NCI-H748 treated with DMSO at 0.1 percent for 48 hours (cell line): Measurements from ENCODE around the gene SCFD2.
"Not testable (repeated sequence)": the region's sequence is repeated elsewhere in the genome, so short reads cannot be mapped to it uniquely, and the experiment has no call there.

Experiments
- DNase-seq: peaks from one replicate; lab custom pipeline; 2025; lab: John Stamatoyannopoulos, UW

Gene SCFD2

DNA sequence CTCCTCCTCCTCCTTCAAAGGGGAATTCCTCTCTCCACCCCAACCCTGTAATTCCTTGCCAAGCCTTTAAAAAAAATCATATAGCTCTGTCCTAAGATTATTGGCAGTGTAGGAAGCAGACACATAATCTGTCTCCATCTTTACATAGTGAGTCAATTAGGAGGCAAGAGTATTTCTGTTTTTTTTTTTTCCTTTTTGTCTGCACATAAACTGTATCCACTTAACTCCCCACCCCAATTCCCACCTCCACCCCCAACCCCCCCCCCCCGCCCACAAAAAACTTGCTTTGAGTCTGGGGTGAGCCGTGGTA, 321.3 kb downstream of the SCFD2 start:
- no peak for DNase-seq

DNA sequence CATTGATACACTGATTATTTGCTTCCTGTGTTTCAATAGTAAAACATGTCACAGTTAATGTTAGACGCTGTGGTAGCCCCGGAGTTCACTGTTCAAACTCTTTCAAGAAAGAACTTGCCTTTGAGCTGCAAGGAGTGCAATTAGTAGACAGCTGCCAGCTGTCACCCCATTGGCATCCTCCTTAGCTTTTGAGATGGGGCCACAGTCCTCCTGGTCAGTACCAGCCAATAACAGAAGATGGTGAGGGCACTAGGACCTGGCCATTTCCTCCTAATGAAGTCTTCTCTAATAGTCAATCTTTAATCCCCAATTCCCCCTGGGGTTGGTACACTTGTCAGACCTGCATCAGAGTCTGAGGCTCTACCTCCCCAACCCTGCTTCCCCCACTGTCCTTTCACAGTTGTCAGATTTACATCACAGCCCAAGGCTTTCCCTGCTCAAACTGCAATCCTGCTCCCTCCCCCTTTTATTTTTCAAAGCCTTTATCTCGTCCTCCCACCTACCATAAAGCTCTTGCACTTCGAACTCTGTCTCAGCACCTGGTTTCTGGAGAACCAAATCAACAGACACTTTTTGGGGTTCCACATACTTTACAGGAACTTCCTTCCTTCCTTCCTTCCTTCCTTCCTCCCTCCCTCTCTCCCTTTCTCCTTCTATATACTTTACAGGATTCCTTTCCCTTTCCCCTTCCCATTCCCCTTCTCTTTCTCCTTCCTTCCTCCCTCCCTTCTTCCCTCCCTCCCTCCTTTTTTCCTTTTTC, 321.8 kb downstream of the SCFD2 start:
- DNase-seq, result no peak

DNA sequence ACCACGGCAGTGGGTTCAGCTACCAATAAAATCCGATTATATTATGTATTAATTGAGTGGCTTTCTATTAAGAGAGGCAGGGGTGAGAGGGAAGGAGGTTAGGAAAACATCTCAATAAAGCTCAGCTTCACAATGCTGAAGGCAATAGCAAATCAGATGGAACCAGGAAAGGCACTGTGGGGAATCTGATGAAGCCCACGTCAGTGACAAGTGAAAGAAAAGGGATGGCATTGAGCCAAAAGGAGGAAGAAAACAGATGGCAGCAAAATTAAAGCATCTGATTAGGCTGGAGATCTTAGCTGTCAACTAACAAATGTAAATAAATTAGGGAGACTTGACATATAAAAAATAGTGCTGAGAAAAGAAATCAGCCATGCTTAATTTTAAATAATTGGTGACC, 322.8 kb downstream of the SCFD2 start:
- DNase-seq, result peak; percentile 4

DNA sequence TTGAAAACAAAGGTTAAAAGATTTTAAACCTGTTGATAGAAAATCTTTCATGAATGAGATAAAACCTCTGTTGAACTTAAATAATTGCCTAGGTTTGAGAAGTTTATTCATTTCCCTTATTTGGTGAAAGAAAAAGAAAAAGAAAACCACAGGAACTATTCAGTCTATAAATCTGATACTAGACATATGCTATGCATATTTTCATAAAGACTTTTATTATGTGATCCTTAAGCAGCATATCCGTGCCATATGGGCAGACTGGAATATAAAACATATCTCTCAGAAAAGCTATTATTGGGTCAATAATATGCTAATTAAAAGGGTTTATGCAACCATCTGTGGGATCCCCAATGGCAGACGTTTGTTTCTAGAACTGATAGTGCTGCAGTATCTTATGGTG, 325.0 kb downstream of the SCFD2 start:
- no peak for DNase-seq

DNA sequence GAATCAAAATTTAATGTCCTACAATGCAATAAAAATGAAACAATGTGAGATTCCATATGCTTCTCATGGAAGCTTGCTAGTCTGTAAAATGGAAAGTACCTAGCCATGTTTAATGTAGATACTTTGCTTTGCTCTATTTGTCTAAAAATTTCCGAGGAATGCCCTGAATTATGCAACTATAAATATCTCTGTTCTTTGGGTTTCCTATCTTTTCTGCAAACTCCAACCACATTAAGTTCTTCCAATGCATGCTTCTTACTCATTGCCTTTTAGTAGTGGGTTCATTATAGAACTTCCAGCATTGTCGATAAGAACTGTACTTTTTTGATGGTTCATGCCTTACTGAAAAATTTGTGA, 325.4 kb downstream of the SCFD2 start:
- no peak for DNase-seq

DNA sequence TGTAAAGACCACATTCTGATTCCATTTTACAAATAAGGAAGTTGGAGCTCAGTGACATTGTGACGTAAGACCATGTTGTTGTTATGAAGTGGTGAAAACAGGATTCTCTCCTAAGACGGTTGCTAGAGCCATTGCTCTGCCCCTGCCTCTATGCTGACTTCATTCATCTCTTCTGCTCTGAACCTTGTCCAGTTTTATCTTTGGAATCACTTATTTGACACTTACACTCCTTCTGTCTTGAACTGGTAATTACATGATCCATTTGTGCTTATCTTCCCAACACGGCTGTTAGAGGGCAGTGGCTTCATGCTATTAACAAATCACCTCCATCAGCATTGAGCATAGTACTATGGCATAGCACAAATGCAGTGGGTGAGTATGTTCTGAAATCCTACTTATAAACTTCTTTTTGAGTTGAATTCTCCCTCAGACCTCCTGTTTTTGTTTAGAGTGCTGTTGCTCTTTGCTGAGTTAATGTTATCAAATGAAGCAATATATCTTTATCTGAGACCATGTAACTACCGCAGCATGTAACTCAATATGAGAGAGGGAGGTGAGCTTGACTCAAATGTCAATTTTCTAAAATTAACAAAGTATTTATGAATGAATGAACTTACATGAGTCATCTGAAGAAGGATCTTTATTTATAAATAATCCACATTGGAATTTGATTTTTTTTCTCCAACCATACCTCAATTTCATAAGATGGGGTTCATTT, 326.0 kb downstream of the SCFD2 start:
- no peak for DNase-seq

DNA sequence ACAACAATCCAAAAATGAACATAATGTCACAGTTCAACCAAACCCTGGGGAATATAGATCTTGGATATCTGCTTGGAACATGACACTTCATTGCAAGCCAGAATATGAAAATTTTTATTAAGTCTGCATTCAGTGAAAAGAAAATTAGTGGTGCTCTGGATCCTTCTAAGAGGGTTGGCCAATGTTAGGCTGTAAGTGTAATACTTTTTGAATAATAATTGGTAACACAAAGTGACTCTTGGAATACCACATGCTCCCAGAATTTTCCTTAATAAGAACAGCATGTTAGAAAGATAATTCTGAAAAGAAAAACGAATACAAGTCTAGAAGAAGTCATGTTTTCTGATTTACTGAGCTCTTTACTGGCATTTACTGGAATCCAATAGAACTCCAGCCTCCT, 328.0 kb downstream of the SCFD2 start:
- no peak for DNase-seq

DNA sequence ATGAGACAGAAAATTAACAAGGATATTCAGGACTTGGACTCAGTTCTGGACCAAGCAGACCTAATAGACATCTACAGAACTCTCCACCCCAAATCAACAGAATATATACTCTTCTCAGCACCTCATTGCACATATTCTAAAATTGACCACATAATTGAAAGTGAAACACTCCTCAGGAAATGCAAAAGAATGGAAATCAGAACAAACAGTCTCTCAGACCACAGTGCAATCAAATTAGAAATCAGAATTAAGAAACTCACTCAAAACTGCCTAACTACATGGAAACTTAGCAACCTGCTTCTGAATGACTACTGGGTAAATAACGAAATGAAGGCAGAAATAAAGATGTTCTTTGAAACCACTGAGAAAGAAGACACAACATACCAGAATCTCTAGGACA, 333.0 kb downstream of the SCFD2 start:
- DNase-seq, result not testable (repeated sequence)

DNA sequence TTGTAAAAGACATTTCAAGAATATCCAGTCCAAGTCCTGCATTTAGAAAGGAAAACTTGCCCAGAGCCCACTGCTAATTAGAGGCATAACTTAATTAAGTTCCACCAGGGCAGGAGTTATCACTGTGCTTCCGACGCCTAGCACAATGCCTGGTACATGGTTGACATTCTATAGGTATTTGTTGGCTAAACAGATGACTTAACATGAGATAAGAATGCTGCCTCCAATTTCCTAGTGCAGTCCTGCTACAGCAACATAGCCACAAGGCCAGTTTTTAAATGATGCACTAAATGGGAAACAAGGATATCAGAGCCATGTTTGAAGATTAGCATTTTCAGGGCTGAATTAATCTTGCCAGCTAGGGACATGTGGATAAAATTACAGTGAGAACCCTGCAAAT, 339.6 kb downstream of the SCFD2 start:
- no peak for DNase-seq

DNA sequence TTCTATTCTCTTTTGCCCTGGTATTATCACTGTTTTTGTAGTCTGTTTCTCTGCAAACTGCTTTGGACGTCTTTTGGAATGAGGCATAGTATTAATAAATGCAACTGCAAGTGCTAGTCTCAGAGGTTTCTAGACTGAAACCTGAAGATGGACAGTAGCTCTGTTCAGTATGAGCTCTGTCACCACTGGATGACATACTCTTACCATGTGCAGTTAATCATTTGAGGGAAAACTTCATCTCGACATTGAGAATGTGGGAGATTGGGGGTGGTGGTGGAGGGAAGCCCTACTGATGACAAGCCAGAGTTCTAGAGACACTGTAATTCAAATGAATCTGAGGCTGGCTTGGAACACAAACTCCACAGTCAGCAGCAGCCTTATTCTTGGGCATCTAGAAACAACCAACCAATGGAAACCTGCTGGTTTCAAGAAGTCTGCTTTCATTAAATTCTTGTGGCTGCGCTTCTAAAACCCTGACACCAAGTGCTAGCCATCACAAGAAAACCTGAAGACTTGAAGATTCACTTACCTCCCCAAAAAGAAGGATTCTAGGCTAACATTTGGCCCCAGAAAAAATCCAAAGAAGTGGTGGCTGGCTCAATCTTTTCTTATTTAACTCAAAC, 342.1 kb downstream of the SCFD2 start:
- no peak for DNase-seq

DNA sequence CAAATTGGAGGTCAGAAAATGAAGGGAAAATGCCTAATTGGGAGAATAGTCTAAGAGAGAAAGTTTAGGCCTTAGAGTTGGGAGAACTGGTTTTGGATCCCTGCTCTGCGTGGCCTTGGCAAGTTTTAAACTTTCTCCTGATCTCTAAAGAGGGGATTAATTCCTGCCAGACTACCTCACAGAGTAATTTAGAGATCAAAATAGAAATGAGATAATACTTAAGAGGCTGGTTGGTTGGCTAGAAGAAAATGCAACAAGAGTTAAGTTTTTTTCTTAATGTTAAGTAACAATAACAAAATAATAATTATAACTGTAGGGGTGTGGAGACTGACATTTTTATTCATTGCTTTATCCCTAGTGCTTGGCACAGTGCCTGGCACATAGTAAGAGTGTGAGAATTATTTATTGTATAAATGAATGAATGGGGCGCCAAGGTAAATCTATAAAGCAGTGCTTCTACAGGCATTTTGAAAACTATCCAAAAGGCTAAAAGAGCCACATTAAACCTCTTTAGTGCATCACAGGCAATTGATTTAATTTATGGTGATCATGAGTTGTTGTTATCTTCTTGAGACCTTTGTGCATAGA, 343.3 kb downstream of the SCFD2 start:
- no peak for DNase-seq

DNA sequence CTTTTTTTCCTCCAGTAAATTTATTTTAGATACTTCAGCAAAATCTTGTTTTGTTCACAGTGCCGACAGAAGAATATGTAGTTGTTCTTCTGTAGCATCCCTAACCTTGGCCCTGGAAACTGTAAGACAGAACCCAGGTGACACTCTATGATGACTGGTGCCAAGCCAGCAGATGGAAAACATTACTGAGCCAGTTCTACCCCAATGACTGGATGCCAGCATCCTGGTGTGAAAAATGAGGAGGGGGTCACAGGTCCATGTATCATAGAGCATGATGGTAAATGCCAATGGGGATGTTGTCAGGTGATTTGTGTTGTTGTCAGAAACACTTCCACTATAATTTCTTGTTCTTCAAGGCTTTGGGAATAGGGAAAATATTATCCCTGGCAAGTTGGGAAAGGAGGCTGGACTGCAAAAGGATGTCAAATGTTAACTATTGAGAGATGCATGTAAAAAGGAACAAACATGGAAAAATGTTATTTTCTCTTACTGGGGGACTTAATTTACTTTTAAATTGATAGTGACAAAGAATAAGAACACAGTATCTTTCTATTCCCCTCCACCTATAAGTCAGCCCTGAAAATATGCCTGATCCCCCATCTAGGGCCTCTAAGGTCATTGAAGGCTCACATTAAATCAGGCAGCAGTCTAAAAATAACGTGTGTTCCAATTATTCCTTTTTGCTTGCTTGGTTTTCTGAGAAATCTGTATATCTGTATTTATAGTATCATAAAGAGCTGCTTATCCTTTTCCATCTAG, 343.9 kb downstream of the SCFD2 start:
- no peak for DNase-seq

DNA sequence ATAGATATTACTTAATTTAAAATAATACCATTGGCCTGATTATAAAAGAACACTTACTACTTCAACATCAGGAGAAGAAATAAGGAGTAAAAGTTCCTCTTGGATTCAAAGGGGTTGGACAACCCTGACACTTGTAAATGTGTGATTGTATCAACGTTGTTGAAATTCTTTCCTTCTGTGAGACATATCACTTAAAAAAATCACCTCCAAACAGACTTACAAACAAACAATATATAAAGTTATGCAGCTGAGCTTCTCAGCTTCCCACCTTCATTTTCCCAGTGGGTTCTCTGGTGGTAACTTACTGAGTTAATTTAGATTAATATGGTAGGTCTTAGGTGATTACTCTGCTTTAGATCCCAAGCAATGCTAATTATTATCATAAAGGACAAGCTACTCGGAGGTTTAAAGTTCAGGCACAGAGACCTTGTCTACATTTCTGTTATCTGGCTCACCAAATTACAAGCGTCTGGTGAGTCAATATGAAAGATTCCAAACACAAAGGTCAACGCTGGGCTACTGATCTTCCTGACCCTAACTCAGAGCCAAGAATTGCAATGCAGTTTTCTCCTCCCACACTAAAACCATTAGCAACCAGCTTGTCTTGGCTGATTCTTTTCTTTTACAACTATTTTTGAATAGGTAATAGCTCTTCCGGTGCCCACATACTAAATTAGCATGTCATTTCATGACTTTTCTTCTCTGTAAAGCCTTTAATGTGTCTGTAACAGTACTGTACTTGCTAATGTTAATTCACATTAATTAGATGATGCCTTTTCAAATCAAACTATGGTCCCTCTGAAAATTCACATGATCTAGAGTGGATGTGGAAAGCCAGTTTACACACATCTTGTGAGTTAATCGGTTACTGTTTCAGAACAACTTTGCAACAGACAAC, 346.1 kb downstream of the SCFD2 start:
- DNase-seq, result no peak

DNA sequence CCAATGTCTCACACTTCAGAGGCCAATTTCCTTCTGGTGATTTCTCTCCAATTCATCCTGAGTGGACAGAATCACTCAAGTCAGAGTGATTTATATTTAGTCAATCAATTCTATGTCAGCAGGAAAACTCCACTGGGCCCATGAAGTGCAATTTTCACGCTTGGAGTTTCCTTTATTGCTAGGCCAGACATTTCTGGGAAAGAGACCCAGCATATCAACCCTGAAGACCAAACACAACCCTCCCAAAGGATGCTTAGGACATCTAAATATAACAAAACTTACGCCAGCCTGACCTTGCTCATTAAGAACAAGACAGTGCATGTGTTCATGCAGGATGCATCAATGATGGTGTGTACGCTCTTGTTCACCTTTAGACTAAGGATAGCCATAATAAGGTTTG, 347.4 kb downstream of the SCFD2 start:
- no peak for DNase-seq

DNA sequence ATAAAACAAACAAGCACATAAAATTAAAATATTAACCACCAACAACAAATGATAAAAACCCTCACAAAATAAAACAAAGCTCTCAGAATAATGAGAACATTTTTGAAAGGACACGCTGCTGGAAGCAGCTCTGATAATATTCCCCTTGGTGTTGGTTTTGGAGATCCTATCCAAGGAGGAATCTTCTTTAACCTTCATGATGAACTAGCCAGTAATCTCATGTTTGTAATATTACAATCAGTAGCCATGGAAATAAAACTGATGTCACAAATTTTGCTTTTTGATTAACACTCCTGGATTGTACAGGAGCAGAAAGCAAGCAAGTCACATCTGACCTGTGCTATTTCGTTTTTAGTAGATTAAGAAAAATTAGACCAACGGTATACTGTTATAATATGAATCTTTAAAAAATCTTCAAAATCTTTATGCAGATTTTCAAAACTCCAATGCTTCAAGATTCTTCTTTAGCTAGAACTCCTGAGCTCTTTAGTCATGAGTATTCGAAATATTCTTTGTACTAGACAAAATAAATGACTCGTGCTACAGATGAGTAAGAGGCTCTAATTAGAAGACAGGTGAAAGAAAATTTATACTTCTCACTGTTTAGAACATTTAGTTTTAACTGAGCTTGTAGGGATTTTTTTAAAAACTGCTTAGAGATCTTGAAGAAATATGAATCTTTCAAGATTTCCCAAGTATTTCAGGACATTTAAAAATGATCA, 349.6 kb downstream of the SCFD2 start:
- DNase-seq, result no peak

DNA sequence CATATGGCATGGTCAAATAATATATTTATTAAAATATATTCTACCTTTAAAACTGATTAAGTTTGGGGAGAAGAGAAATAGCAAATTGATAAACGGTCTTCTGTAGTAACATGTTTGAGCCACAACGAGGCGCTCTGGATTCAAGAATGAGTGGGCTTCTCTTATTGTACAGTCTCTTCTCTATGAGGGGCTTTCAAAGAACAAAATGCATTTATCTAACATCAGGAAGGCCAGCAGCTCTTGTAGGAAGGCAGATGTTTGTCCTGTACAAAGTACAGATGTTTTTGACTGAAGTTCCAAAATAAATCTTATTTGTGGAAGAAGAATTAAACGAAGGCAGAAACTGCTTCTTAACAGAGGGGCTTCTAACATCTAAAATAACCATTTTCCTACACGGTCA, 350.2 kb downstream of the SCFD2 start:
- DNase-seq, result peak; percentile 57

DNA sequence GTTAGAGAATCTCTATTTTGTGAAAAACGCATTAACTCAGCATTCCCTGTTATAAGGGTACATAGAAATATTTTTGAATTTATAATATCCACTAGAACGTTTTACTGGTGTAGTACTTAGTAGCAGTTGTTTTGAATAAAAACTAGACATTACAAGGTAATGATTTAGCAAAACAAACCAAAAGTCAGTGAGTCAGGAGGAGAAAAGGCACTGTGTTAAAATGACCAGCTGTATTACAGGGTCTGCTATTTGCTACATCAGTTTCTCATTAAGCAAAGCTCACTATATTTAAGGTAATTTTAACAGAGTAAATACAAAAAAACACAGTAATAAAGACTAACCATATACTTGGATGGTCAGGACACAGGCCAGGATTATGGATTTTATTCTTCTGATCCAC, 351.0 kb downstream of the SCFD2 start:
- no peak for DNase-seq

DNA sequence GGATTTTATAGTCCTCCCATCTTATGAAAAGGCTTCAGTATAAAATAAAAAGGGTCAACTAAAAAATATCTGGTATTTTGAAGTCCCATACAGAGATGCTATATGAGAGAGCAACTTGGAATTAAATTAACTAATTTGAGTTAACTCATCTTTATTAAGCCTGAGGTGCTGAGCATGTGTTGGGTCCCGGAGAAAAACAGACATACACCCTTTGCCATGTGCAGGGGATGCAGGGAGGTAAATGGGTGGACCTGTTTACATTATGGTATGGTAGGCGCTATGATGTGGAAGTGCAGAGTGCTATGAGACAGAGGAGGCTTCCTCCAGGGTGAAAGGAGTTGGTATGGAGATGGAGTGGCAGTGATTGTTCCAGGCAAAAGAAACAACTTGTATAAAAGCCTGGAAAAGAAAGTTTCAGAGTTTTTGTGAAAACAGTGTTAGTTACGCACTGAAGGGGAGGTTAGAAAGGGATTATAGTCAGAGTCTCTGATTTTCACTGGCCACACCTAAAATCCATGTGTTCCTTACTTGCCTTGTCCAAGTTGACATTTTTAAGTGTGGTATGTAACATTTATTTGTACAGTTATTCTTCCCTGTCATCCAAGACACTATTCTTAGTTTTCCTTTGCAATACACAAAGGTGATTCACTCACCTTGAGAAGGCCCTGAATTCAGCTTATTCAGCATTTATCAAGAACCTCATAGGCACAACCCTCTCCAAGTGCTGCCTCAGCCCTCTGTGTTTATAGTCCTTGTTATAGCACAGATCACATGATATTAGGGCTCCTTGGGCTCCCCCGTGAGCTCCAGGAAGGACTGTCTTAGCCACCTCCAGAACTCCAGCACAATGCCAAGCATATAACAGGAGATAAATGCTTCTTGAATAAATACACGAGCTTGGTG, 351.7 kb downstream of the SCFD2 start:
- DNase-seq, result no peak

DNA sequence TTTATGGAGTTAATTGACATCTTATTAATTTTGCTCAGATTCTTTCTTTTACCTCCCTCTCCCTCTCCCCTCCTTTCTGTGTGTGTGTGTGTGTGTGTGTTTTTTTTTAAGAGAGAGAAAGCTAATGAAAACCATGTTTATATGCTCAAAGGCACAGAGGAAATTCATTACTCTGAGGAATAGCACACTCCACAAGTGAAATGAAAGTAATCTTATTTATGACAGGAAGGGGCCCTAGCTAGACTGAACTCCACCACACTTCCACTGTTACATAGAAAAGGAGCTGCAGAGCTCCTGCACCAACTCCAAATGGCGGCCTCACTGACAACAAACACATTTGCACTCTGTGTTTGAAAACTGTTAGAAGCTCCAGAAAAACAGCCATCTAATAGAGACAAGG, 353.1 kb downstream of the SCFD2 start:
- DNase-seq, result no peak
